Measurements from ENCODE around the gene ADPRM.
A peak's percentile ranks its signal among the peaks of the same experiment; 100 is the strongest.

ADPRM gene

DNA sequence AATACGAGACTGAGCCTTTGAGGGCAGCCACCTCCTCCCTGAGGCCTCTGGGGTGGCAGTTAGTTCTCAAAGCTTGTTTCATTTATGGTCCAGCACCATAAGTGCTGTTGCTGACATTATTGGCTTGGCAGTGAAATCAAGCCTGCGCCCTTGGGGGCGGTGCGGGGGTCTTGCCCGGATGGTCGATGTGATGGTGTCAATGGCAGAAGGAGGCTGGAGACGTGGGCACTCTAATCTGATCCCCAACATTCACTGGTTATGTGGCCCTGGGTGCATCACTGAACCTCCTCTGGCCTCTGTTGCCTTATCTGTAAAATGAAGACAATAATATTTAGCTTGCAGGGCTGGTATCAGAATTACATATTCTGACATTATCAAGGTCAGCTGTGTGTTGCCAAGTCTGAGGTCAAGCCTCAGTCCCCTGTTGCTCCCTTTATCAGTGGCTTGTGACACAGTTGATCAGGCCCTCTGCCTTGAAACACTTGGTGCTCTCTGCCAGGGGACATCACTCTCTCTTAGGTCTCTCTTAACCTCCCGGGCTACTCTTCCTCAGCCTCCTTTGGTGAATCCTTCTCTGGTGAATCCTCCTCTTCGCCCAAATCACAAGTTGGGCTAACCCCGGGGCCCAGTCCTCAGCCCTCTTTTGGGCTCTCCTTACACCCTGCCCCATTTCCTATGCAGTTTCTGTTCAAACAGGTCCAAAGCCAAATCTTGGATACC lies 44.2 kb downstream of the ADPRM start:
- no peak for DNase-seq (ENCODE audit: low spot score)

DNA sequence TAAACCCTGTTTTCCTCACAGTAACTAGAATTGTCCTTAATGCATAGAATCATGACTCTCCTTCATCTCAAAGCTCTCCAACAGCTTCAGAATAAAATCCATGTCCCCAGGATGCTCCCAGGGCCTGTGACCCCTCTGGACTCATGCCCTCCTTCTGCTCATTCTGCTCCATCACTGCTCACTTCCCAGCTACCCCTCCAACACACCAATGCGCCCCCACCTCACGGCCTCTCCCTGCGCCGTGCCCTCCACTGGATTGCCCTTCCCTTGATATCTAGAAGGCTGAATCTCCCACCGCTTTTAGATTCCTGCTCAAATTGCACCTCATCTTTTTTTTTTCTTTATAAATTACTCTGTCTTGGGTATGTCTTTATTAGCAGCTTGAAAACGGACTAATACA lies 45.0 kb downstream of the ADPRM start:
- DNase-seq (ENCODE audit: low spot score): no peak

DNA sequence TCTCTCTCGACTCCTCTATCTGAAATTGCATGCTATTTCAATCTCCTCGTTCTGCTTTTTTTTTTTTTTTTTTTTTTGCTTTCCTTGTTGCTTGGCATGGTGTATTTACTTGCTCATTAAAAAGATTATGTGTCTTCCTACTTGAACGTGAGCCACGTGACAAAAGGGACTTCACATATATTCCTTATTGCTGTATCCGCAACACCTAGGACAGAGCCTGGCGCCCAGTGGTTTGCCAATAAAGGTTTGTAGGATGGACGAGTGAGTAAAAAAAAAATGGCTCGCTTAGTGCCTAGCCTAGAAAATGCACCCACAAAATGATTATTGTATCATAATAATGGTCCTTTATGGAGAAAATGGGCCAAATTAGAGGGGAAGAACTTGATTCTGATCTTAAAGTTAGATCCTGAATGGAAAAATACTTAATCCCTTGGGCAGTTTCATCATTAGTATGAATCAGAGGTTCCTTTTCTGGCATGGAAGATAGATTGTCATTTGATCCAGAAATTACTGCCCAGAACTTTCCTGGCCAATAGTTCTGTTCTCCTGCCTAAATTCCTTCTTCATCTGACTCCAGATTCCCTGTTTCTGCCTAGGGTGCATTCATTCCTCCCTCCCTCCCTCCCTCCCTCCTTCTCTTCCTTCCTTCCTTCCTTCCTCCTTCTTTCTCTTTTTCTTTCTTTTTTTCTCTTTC lies 46.1 kb downstream of the ADPRM start:
- DNase-seq (ENCODE audit: low spot score): no peak

DNA sequence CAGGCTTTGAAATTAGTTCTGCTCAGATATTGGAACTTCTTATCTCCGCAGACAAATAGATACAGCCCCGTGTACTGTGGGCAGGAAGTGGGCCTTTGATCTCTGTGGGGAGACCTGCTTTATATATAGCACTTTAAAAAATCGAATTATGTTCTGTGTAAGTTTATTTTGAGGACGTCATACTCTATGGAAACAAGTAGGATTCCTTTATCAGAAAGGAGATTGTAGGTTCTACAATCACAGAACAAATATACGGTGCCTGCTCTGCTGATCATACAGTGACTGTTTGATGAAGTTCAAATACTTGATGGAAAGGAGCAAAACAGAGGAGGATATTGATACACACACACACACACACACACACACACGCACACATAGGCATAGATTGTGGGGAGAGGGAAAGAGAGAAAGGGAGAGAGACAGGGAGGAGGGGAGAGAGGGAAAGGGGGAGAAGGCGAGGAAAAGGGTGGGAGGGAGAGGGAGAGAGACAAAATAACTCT lies 47.2 kb downstream of the ADPRM start:
- no peak for DNase-seq (ENCODE audit: low spot score)

DNA sequence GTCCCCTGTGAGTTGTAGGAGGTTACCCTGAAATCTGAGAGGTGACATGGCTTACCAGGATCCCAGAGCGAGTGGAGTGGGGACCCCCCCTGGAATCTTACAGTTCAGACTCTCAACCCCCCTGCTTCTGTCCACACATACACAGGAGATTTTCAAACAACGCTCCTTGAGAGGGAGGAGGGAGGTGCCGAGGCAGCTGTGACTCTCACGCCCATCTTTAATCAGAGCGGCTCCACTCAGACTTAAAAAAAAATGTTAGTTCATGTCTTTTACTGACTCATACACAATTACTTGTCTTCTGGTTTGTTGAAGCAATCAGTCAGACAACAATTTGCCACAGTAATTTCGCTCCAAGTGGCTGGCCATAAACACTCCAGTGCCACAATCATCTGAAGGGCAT lies 47.8 kb downstream of the ADPRM start:
- DNase-seq (ENCODE audit: low spot score): no peak

DNA sequence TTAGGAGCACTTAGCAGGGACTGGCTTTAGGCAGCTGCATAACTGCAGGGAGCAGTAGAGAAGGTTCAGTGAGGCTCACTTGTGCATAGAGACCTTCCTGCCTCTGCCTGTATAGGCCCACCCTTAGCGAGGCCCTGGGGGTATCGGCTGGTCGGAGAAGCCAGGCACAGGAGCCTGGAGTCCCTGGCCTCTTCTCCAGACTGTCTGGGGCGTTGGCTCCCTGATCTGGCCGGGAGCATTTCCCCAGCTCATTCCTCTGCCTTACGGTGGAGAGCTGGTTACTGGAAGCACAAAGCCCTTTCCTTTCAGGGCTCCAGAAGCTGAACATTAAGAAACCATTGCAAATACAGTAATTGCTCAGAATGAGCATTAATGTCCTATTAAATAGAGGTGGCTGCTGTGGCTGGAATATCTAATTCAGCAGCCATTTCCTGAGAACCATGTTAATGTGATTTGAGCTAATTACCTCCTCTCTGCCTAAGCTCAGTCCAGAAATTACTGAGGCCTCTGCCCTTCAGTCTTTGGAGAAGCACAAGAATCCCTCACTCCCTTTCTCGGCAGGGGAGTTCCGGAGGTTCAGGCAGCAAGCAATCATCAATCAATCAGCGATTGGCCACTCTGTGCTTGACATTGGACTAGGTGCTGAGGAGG lies 51.3 kb downstream of the ADPRM start:
- DNase-seq (ENCODE audit: low spot score): no peak

DNA sequence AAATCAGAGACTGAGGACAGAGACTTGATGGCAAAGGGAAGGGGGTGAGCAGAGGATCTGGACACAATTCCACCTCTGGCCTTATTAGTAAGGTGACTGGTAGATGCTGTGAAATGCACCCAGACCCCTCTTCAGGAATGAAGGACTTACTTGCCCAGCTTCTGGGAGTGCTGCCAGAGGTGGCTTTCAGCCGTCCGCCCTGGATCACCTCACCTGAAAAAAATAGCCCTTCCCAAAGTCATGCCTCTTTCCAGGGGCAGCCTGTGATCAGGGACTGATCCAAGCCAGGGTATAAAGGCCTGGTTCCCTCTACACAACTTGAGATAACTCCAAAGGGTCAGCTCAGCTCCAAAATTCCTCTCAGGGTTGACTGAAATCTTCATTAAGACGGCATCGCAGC lies 52.8 kb downstream of the ADPRM start:
- DNase-seq (ENCODE audit: low spot score): no peak

DNA sequence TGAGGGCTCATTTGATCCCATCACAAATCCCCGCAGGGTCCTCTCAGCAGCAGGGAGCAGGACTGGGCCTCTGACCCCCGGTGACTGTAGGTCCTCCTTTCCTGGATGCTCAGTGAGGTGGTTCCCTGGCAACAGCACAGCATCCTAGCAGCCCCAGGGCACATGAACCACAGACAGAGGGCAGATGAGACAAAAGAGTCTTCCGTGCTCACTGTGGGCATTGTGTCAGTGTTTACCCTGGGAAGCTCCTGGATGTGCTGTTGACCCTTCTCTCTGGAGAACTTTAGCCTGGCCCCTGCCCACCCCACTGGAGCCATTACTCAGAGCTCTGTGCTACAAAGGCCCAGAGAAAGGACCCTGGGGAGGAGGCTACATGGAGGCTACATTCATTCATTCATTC lies 54.2 kb downstream of the ADPRM start:
- no peak for DNase-seq (ENCODE audit: low spot score)

DNA sequence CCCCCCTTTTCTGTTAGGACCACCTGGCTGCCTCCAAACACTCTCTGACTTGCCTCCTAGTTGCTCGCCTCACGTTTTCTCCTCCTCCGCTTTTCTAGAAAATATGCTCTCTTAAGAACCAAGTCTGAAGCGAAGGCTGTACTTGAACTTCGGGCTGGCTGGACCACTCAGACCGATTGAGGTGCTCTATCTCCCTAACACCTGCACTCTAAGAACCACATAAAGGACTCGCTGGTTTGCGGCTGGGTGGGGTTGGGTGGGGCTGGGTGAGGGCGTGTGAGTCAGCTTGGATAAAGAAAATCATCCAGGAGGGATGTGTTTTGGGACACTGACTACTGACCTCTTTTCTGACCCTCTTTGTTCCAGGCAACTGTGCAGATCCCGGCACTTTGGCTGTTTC lies 55.3 kb downstream of the ADPRM start:
- DNase-seq (ENCODE audit: low spot score): no peak

DNA sequence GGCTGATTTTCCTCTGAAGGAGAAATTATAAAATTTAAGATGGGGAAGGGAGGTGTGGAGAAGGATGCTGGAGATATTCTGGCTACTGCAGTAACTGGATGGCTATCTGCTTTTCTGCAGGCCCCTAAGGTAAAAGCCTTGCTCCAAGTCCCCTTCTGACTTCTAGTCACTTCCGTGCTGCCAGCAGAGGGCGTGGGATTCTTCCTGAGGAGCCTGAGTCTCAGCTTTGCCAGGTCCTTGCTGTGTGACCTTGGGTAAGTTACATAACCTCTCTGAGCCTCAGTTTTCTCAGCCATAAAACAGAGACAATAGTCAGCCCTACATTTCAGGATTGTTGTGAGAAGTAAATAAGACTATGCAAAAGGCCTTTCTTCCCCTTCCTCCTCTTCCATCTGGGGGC lies 56.7 kb downstream of the ADPRM start:
- DNase-seq (ENCODE audit: low spot score): peak; percentile 47

DNA sequence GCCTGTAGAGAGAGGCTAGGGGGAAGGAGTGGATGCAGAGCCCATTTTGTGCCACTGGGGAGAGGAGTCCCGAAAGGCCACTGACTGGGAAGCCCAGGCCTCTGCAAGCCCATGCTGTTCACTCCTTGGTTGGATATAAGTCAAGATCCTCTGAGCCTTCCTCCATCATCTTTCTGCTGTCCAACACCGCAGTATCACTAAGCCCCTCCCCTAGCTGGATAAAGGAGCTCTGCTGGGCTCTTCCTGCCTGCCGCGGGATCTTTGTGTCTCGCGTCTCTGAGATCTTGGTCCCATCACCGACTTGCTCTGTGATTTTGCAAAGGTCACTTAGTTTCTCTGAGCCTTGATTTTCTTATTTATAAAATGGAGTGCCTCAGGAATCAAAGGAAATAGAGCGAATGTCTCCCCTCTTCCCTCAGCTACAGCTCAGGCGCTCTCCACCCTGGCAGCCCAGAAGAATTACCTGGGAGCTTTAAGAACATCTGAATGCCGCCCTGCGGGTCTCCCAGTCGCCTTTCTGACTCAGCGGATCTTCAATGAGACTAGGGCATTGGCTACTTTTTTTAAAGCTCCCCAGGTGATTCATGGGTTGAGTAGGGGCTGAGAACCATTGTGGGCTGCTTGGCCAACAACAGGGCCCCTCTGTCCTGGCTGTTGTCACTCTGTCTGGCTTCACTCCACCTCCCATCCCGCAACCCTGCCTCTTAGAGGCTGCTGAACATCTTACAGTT lies 57.6 kb downstream of the ADPRM start:
- no peak for DNase-seq (ENCODE audit: low spot score)

DNA sequence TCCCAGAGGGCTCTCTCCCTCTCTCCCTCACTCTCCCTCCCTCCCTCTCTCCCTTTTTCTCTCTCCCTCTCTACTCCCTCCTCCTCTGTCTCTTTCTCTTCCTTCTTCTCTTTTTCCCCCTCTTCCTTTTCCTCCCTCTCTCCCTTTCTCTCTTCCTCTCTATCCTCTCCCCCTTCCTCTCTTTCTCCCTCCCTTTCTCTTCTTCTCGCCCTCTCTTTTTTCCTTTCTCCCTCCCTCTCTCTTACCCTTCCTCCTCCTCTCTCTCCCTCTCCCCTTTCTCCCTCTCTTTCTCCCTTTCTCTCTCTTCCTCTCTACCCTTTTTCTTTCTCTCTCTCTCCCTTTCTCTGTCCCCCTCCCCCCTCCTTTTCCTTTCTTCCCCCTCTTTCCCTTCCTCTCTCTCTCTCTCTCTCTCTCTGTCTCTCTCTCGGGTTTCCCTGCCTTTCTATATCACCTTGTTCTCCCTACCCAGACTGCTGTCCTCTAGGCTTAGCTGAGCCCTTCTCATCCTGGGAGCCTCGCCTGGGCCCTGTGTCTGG lies 58.3 kb downstream of the ADPRM start:
- no peak for DNase-seq (ENCODE audit: low spot score)

DNA sequence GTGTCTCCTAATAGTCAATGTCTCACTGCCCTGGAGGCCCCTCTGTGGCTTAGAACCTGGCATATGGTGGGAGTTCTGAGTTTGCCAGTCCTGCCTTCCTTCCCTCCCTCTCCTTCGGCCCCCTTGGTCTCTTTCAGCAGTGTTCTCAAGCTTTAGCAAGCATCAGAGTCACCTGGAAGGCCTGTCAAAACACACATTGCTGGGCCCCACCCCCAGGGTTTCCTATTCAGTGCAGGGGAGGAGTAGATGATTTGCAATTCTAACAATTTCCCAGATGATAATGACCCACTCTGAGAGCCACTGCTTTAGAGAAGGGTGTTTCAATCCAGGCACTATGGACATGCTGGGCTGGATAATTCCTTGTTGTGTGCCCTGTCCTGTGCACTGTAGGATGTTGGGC lies 58.8 kb downstream of the ADPRM start:
- no peak for DNase-seq (ENCODE audit: low spot score)

DNA sequence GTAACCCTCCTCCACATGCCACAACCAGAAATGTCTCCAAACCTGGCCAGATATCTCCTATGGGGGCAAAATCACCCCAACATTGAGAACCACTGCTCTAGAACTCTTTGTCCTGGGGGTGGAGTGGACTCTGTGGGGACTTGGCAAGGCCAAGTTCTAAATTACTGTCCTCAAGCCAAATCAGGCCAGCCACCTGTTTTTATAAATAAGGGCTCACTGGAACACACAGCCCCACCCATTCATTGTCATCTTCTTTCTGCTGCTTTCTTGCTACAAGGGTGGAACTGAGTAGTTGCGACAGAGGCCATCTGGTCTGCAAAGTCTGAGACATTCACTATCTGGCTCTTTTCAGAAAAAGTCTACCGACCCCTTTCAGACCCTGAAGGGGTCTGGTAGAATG lies 59.2 kb downstream of the ADPRM start:
- DNase-seq (ENCODE audit: low spot score): no peak

DNA sequence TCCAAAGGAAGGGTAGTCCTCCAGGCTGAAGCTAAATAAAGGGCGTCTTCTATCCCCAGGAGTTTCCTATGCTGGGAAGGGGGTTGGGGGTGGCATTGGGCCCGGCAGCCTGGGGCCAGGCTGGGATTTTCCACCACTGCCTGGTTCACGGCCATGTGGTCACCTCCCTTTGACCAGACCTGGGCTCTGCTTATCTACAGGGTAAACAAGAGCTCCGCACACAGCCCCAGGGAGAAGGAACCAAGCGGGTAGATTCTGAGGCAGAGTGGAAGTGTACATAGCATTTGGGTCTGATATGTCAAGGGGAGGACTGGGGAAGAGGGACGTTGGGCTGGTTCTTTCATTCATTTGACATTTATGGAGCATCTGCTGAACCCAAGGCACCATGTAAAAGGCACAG lies 59.7 kb downstream of the ADPRM start:
- no peak for DNase-seq (ENCODE audit: low spot score)

DNA sequence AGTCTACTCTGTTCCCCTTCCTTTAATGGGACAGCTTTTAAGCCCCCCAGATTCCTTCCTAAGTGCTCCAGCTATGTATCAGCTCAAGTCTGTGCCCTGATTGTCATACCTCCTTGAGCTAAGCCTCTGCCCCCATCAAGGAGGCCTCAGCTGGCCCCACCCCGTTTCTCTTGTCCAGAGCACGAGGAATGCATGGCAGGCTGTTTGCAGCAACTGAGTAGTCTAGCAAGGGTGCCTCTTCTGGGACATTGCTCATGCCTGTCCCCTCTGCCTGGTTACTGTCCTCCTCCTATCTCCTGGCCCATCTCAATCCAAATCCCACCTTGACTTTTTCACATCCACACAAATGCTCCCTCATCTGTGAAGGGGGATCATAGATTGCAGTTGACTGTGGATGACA lies 60.3 kb downstream of the ADPRM start:
- no peak for DNase-seq (ENCODE audit: low spot score)

DNA sequence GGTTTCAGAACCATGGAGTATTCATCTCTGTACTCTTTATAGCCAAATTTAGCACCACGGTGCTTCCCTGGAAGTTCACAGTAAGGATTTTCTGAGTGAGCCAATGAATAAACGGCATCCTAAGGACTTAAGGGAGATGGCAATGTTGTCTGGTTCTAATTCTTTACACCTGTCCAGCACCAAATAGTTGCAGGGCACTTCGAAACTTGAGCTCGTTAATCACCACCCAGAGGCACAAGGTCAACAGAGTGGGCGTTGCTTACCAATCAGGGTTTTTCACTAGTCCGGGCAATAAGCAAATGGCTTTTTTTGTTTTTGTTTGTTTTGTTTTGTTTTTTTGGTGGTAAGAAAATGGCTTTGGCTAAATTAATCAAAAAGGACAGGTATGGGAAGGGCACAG lies 60.7 kb downstream of the ADPRM start:
- DNase-seq (ENCODE audit: low spot score): no peak

Measured in NAMALWA (cell line).